Activated CD4-positive, alpha-beta T cell treated with anti-CD3 and anti-CD28 coated beads, Interleukin-2, amount 10 ng/mL, durations not matched to agents 7 days and 5 days (primary cell): Measurements from ENCODE around the gene TTLL1. TPM values are rescaled to one million over a fixed set of nuclear protein-coding genes. Genes with fewer than 3 reads are reported as not detected.
A peak's percentile ranks its signal among the peaks of the same experiment; 100 is the strongest.
"Not testable (repeated sequence)": the region's sequence is repeated elsewhere in the genome, so short reads cannot be mapped to it uniquely, and the experiment has no call there.

Experiments
- CTCF ChIA-PET: fragments of 350-600 bp; sonication (Branson Sonifier 250); formaldehyde crosslinking; loops from one replicate; lab custom pipeline; 2021; ENCODE audit warnings: antibody characterized with exemption; lab: Charles Lee
- POLR2A ChIA-PET: fragments of 350-600 bp; sonication (Branson Sonifier 250); formaldehyde crosslinking; loops from one replicate; lab custom pipeline; 2021; ENCODE audit warnings: antibody characterized with exemption; lab: Charles Lee
- DNase-seq: peaks from one replicate; pipeline ENCODE4 v3.0.0-alpha.2; 2020
- H3K27ac Mint-ChIP-seq: one replicate; pipeline ENCODE4 v1.8.0; 2021; ENCODE audit warnings: mild to moderate bottlenecking, moderate library complexity, mixed read lengths
- H3K27me3 Mint-ChIP-seq: one replicate; pipeline ENCODE4 v1.8.0; 2021; ENCODE audit warnings: mixed read lengths
- H3K36me3 Mint-ChIP-seq: one replicate; pipeline ENCODE4 v1.8.0; 2021; ENCODE audit warnings: low read depth, mixed read lengths
- H3K4me1 Mint-ChIP-seq: one replicate; pipeline ENCODE4 v1.8.0; 2021; ENCODE audit warnings: mixed read lengths
- H3K4me3 Mint-ChIP-seq: one replicate; pipeline ENCODE4 v1.8.0; 2021; ENCODE audit warnings: mild to moderate bottlenecking, moderate library complexity, mixed read lengths
- H3K9me3 Mint-ChIP-seq: one replicate; pipeline ENCODE4 v1.8.0; 2021; ENCODE audit warnings: mixed read lengths
- total RNA-seq, 2 experiments: library from RNA; stranded (reverse); gene quantifications; one replicate each; pipeline ENCODE4 v1.2.3, GENCODE V29; 2021

The TTLL1 gene
- total RNA-seq, 2 experiments from 2014 or later = 9.0 to 9.3 TPM

- no peaks in the 10 kb centered on the region for H3K9me3 Mint-ChIP-seq
- no peaks in the 10 kb centered on the region for H3K4me1 Mint-ChIP-seq
- H3K36me3 Mint-ChIP-seq = no peaks in the 10 kb centered on the region
- no peak overlapping the region for H3K4me3 Mint-ChIP-seq
- no peaks in the 10 kb centered on the region for H3K27me3 Mint-ChIP-seq
- no peak for DNase-seq
- ChIA-PET CTCF (interaction anchor here (0.7 to 4.0 kb wide), 2 partner anchors 13 to 25 kb away, joined by 4 to 11 read pairs; no protein-coding TSS in a partner anchor), POLR2A (no interaction called here)
- no peak overlapping the region for H3K27ac Mint-ChIP-seq
Observed at GRCh38 chr22:43047605-43048004, 41.6 kb downstream of the TTLL1 start.

- no peaks in the 10 kb centered on the region for H3K27me3 Mint-ChIP-seq
- no peaks in the 10 kb centered on the region for H3K36me3 Mint-ChIP-seq
- no peak overlapping the region for H3K4me3 Mint-ChIP-seq
- H3K27ac Mint-ChIP-seq = no peak overlapping the region
- DNase-seq = no peak
- no peaks in the 10 kb centered on the region for H3K4me1 Mint-ChIP-seq
- ChIA-PET POLR2A (no interaction called here), CTCF (interaction anchor here (1.2 kb wide), 1 partner anchor 9 kb away, joined by 3 read pairs; no protein-coding TSS in a partner anchor)
- no peaks in the 10 kb centered on the region for H3K9me3 Mint-ChIP-seq
Observed at GRCh38 chr22:43044290-43044712, 44.9 kb downstream of the TTLL1 start.

GRCh38 chr22:43042101-43042780 lies 47.0 kb downstream of the TTLL1 start:
- POLR2A ChIA-PET = no interaction called here
- no peaks in the 10 kb centered on the region for H3K36me3 Mint-ChIP-seq
- H3K4me1 Mint-ChIP-seq = no peaks in the 10 kb centered on the region
- no peaks in the 10 kb centered on the region for H3K9me3 Mint-ChIP-seq
- CTCF ChIA-PET = interaction anchor here (0.5 to 0.8 kb wide), 4 partner anchors 13 to 325 kb away, joined by 3 to 4 read pairs (median 3); no protein-coding TSS in a partner anchor
- H3K27me3 Mint-ChIP-seq = no peaks in the 10 kb centered on the region
- no peak overlapping the region for H3K4me3 Mint-ChIP-seq
- no peak overlapping the region for H3K27ac Mint-ChIP-seq
- no peak for DNase-seq

GRCh38 chr22:43039800-43040199 lies 49.4 kb downstream of the TTLL1 start:
- Mint-ChIP-seq H3K9me3 (no peaks in the 10 kb centered on the region), H3K4me1 (no peaks in the 10 kb centered on the region), H3K27ac (no peak overlapping the region), H3K36me3 (no peaks in the 10 kb centered on the region), H3K27me3 (no peaks in the 10 kb centered on the region), H3K4me3 (no peak overlapping the region)
- no peak for DNase-seq
- POLR2A ChIA-PET = interaction anchor here (0.7 kb wide), 1 partner anchor 169 kb away, joined by 4 read pairs; no protein-coding TSS in a partner anchor
- CTCF ChIA-PET = interaction anchor here (0.5 to 0.8 kb wide), 2 partner anchors 23 to 49 kb away, joined by 3 to 5 read pairs; no protein-coding TSS in a partner anchor

GRCh38 chr22:43038325-43038724 lies 50.9 kb downstream of the TTLL1 start:
- DNase-seq = no peak
- Mint-ChIP-seq H3K9me3 (no peaks in the 10 kb centered on the region), H3K36me3 (no peaks in the 10 kb centered on the region), H3K4me3 (no peak overlapping the region), H3K27me3 (no peaks in the 10 kb centered on the region), H3K27ac (no peak overlapping the region), H3K4me1 (no peaks in the 10 kb centered on the region)
- POLR2A ChIA-PET = no interaction called here
- CTCF ChIA-PET = no interaction called here

GRCh38 chr22:43036282-43036829 lies 52.8 kb downstream of the TTLL1 start:
- no peak for DNase-seq
- H3K36me3 Mint-ChIP-seq = no peaks in the 10 kb centered on the region
- no peaks in the 10 kb centered on the region for H3K9me3 Mint-ChIP-seq
- H3K27ac Mint-ChIP-seq = no peak overlapping the region
- H3K4me3 Mint-ChIP-seq = no peak overlapping the region
- POLR2A ChIA-PET = no interaction called here
- H3K4me1 Mint-ChIP-seq = no peaks in the 10 kb centered on the region
- H3K27me3 Mint-ChIP-seq = no peaks in the 10 kb centered on the region
- CTCF ChIA-PET = no interaction called here

- Mint-ChIP-seq H3K27ac (no peak overlapping the region), H3K4me3 (no peak overlapping the region), H3K9me3 (no peaks in the 10 kb centered on the region), H3K36me3 (no peaks in the 10 kb centered on the region), H3K4me1 (no peaks in the 10 kb centered on the region), H3K27me3 (no peaks in the 10 kb centered on the region)
- ChIA-PET POLR2A (no interaction called here), CTCF (interaction anchor here (0.6 kb wide), 1 partner anchor 1851 kb away, joined by 3 read pairs; no protein-coding TSS in a partner anchor)
- DNase-seq = no peak
Observed at GRCh38 chr22:43035250-43035649, 53.9 kb downstream of the TTLL1 start.

- no peaks in the 10 kb centered on the region for H3K4me1 Mint-ChIP-seq
- H3K9me3 Mint-ChIP-seq = no peaks in the 10 kb centered on the region
- DNase-seq = no peak
- CTCF ChIA-PET = no interaction called here
- H3K4me3 Mint-ChIP-seq = no peak overlapping the region
- POLR2A ChIA-PET = no interaction called here
- no peak overlapping the region for H3K27ac Mint-ChIP-seq
- no peaks in the 10 kb centered on the region for H3K36me3 Mint-ChIP-seq
- H3K27me3 Mint-ChIP-seq = no peaks in the 10 kb centered on the region
Observed at GRCh38 chr22:43031617-43032016, 57.6 kb downstream of the TTLL1 start.

- peaks cover 10% of the 10 kb centered on the region for H3K4me1 Mint-ChIP-seq
Observed at GRCh38 chr22:43018615-43019014, 70.6 kb downstream of the TTLL1 start.

GRCh38 chr22:43017525-43018460 lies 71.4 kb downstream of the TTLL1 start:
- ChIA-PET CTCF (interaction anchor here (0.7 to 1.9 kb wide), 2 partner anchors 16 to 1836 kb away, joined by 3 to 5 read pairs; no protein-coding TSS in a partner anchor), POLR2A (interaction anchor here (0.6 kb wide), 1 partner anchor 71 kb away, joined by 3 read pairs; no protein-coding TSS in a partner anchor)
- Mint-ChIP-seq H3K9me3 (no peaks in the 10 kb centered on the region), H3K4me3 (no peak overlapping the region), H3K27ac (no peak overlapping the region), H3K4me1 (peaks cover 19% of the 10 kb centered on the region), H3K36me3 (no peaks in the 10 kb centered on the region), H3K27me3 (peaks cover 3% of the 10 kb centered on the region)
- no peak for DNase-seq

More at GRCh38 chr22:43018615-43019014, 70.6 kb downstream of the TTLL1 start:
- Mint-ChIP-seq H3K4me3 (no peak overlapping the region), H3K27me3 (peaks cover 3% of the 10 kb centered on the region), H3K36me3 (no peaks in the 10 kb centered on the region), H3K27ac (no peak overlapping the region), H3K9me3 (no peaks in the 10 kb centered on the region)
- ChIA-PET POLR2A (no interaction called here), CTCF (interaction anchor here (1.9 kb wide), 1 partner anchor 15 kb away, joined by 5 read pairs; no protein-coding TSS in a partner anchor)
- no peak for DNase-seq

GRCh38 chr22:43016150-43016549 lies 73.0 kb downstream of the TTLL1 start:
- H3K27me3 Mint-ChIP-seq, H3K4me3 Mint-ChIP-seq, DNase-seq, H3K9me3 Mint-ChIP-seq, H3K27ac Mint-ChIP-seq, POLR2A ChIA-PET, CTCF ChIA-PET, H3K36me3 Mint-ChIP-seq: not testable (repeated sequence)
- peaks cover 22% of the 10 kb centered on the region for H3K4me1 Mint-ChIP-seq

GRCh38 chr22:43015677-43016042 lies 73.5 kb downstream of the TTLL1 start:
- Mint-ChIP-seq H3K27me3 (peaks cover 3% of the 10 kb centered on the region), H3K4me3 (peak overlapping the region; percentile 95), H3K27ac (peak overlapping the region; percentile 94), H3K36me3 (no peaks in the 10 kb centered on the region), H3K9me3 (no peaks in the 10 kb centered on the region), H3K4me1 (peaks cover 22% of the 10 kb centered on the region)
- POLR2A ChIA-PET = interaction anchor here (0.6 kb wide), 1 partner anchor 122 kb away, joined by 3 read pairs; no protein-coding TSS in a partner anchor
- CTCF ChIA-PET = interaction anchor here (0.7 kb wide), 1 partner anchor 1426 kb away, joined by 3 read pairs; no protein-coding TSS in a partner anchor
- DNase-seq = no peak
